Endometrial microvascular endothelial cells (primary cell): Measurements from ENCODE around the gene FAM98B. TPM values are rescaled to one million over a fixed set of nuclear protein-coding genes. Genes with fewer than 3 reads are reported as not detected.

Source experiments
- in situ Hi-C: cut with HindIII; loops from 2 replicates; pipeline ENCODE4 v1.10.0; 2017; ENCODE audit warnings: low sequenced_read_pairs, low pct_unique_long_range_greater_than_20kb; ENCODE audit errors: inconsistent ontology term
- total RNA-seq: library from RNA; depleted of rRNA; stranded (reverse); fragments of >200 nt; gene quantifications from one replicate; pipeline ENCODE4 v1.2.3, GENCODE V29; 2015; ENCODE audit errors: inconsistent ontology term

Gene FAM98B
- total RNA-seq, 1 donor from 2014 or later = 11.3 TPM

DNA sequence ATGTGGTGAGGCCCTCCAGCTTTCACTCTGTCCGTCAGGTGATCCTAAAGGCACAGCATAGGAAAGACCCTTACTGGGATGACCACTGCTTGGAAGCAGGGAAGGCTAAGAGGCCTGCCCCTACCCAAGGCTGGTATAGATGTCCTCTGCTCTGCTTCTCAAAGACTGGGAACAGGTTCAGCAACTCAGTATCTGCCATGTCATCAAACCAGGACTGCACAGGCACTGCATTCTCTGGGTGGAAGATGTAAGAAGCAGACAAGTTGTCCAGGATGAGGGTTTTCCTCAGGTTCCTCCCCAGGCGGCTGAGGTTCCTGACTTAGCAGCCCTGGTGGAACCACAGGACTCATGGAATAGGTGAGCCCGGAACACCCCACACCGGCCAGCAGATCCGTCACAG, 4.7 kb downstream of the FAM98B start:
- in situ Hi-C loops = no loop called here

DNA sequence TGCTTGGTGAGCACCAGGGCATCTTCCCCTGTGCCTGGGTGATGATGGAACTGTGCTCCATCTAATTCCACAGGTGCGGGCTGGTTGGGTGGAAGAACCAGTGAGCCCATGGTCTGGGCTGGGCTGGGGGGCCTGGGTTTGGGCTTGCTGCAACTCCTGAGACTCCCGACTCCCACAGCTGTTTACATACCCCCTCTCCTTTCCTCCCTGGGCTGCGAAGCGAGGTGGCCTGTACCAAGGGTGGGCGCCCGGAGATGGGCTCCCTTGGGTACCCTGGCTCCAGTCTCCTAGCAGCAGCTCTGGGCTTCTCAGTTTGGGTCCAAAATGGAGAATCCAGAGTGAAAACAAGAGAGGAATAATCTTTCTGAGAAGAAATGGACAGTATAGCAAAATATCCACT, 5.6 kb downstream of the FAM98B start:
- in situ Hi-C loops = no loop called here

DNA sequence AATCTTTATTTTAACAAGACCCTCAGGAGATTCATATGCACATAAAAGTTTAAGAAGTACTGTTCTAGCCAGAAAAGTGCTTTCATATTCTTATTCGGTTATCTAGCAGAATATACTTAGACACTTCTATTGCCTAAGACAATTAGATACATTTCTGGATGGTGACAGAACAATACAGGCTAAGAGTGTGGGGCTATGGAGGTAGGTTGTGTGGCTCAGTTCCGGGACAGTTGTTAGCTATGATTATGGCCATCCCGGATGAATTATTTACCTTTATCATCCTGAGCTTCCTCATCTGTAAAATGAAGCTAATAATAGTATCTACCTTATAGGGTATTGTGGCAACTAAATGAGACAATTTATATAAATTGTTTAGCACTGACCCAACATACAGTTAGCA, 6.6 kb downstream of the FAM98B start:
- in situ Hi-C loops = no loop called here

DNA sequence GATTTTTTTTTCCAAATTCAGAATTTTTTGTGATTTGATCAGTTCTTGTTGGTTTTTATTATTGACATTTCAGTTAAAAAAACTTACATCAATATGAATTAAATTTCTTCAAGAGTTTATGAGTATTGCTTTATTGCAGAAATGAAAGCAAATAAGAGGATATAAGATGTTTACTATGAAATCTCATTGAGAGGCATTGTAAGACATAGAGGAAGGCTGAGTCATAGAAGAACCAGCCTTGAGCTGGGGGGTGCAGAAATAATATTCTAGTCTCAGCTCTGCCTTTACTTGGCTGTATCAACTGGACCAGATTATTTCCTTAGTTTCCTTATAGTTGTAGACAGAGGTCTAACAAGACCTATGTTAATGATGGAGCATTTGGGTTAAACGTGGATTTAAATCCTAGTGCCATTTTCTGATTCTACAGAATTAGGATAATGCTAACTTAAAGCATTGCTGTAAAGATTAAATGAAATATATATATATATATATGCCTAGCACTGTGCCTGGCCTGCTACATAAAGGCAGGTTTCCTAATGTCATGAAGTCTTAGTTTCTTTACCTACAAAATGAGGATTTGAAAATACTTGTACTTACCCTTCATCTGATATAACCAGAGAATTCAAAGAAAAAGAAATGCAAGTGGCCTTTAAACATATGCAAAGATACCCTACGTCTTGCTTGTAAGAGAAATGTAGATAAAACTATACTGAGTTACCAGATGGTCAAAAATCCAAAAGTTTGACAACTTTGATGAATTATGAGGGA, 7.3 kb downstream of the FAM98B start:
- in situ Hi-C loops = no loop called here

DNA sequence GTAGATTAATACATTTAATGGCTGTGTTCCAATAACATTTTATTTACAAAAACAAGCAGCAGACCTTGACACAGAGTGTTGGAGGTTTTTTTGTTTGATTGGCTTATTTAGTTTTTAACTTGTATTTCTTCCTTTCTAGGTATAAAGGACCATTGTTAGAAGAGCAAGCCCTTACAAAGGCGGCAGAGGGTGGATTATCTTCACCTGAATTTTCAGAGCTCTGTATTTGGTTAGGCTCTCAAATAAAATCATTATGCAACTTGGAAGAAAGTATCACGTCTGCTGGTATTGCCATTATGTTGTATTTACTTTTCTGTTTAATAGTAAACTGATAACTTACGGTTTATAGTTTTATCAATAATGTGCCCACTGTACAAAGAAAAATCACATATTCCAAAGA, 10.0 kb downstream of the FAM98B start:
- in situ Hi-C loops = no loop called here

- in situ Hi-C loops = no loop called here
These were observed 10.7 kb downstream of the FAM98B start for GRCh38 chr15:38464675-38465074.

DNA sequence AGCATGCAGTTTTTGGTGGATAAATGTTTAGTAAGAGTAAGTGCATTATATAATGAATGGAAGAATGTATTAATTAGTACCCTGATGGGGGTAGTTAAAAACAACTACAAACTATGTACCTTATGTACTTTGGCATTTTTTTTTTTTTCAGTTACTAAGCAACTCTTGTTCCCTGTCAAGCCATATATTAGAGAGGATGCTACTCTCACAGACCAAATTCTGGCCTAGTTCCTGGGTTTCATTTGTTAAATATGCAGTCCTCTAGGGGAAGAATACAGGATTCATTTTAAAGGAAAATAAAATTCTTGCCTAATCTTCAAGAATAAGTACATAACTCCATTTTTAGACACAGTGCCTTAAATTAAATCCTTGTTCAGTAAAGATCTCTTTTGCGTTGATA, 16.9 kb downstream of the FAM98B start:
- in situ Hi-C loops = no loop called here

DNA sequence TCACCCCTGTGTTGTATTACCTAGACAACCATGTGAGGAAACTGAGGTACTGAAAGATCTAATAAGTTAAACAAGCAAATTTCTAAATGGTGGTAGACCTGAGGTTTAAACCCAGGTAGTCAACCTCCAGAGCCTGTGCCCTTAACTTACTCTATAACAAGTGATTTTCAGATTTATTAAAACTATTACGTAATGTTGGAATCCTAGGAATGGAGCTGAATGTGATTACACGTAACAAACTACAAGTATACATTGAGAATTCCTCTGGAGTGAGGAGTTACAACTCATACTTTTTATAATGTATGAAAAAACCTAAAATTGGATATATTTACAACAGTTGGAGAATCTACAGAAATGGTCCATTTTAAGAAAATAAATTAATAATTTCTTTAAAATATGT, 18.0 kb downstream of the FAM98B start:
- in situ Hi-C loops = no loop called here

DNA sequence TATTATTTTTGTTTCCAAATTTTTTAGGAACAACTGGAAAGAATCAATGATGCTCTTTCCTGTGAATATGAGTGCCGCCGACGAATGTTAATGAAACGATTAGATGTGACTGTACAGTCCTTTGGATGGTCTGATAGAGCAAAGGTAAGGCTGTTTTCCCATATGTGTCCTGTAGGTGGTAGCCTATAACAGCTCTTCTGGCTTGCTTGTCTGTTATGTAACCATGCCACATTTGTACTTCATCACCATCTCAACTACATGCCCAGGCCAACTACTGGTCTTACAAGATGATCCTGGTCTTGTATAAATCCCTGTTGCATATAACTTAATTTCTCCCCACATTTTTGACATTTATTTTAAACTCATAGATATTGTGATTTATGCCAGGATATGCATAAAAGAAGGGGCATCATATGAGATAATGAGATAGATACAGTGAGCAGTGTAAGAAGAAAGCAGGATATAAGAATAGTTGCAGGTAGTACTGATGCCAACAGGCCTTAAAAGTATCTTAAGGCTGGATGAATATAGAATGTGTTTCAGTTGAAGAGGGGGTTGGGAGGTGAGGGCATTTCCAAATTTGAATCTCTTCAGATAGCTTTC, 20.3 kb downstream of the FAM98B start:
- in situ Hi-C loops = no loop called here

- in situ Hi-C loops = no loop called here
These were observed 21.4 kb downstream of the FAM98B start for GRCh38 chr15:38475361-38475760.

DNA sequence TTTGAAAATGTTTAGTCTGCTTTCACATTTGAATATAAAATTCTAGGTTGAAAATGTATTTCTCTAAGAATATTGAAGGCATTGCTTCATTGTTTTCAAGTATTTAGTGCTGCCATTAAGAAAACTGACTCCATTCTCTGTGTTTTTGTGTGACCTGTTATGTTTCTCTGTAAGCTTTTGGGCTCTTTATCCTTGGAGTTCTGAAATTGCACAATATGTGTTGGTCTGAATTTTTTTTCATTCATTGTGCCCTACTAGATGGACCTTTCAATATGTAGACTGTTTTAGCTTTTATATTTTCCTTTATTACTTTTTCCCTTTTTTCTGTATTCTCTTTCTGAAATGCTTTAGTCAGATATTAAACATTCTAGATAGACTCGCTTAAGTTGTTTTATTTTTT, 22.2 kb downstream of the FAM98B start:
- in situ Hi-C loops = no loop called here

GRCh38 chr15:38477637-38478036, 23.7 kb downstream of the FAM98B start:
- in situ Hi-C loops = no loop called here

- in situ Hi-C loops = no loop called here
These were observed 25.3 kb downstream of the FAM98B start for GRCh38 chr15:38479266-38479665.

- in situ Hi-C loops = no loop called here
These were observed 25.8 kb downstream of the FAM98B start for GRCh38 chr15:38479756-38480155.

DNA sequence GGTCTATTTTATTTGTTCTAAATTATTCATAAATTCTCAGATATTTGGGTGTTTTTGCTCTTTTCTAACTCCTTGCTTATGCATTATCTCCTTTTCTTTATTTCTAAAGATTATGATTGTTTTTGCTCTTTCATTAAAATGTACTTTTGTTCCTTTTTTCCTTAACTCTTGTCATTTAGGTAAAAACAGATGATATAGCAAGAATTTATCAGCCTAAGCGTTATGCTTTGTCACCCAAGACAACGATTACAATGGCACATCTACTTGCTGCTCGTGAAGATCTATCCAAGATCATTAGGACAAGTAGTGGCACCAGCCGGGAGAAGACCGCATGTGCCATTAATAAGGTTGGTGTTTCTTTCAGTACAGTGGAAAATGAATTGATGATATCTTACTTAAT, 27.2 kb downstream of the FAM98B start:
- in situ Hi-C loops = no loop called here

DNA sequence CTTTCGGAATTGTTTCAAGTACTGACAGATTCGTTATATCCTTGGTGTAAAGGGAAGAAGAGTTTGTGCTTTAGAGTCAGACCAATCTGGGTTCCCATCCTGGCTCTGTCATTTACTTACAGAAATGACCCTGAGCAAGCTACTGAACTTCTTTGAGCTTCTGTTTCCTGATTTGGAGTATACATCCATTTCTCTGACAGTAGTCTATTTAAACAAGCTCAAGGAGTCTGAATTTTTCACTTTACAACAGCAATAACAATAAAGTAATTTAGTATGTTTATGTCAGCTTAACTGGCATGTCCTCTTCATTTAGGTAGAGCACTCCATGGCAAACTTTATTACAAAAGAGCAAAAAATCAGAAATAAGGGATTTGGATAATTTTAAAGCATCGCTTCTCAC, 27.8 kb downstream of the FAM98B start:
- in situ Hi-C loops = no loop called here

- in situ Hi-C loops = no loop called here
These were observed 28.6 kb downstream of the FAM98B start for GRCh38 chr15:38482572-38482971.

GRCh38 chr15:38486936-38487335, 33.0 kb downstream of the FAM98B start:
- in situ Hi-C loops = no loop called here

GRCh38 chr15:38487378-38487777, 33.5 kb downstream of the FAM98B start:
- in situ Hi-C loops = no loop called here

DNA sequence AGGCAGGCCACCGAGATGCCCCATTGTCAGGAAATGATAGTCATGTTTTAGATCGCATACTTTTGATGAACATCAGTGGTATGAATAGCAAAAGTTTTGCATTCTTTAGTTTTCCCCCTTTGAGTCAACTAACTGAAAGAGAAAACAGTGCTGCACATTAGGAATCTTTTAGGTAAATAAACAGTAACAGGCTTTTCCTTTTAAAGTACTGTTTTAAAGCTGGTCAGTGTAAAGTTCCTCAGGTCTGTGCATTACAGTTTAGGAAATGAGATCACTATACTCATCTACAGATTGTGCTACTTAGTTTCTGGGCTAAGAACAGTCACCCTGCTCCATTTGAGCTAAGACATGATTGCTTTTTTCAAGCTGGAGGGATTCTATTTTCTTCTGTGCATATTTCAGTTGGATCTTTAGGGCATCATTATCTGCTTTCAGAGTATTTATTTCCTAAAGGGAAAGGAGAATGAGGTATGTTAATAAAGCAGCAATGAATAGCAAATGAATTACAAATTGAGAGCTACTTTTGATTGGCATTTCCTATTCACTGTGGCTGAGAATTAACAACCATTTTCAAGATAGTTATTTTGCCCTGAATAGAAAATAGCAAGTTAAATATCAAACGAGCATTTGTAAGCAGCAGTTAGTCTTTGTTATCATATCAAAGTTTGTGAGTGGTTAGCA, 36.5 kb downstream of the FAM98B start:
- in situ Hi-C loops = no loop called here
